Endothelial cell of umbilical vein (primary cell): ENCODE data around the gene ACTG1. TPM values are rescaled to one million over a fixed set of nuclear protein-coding genes. Genes with fewer than 3 reads are reported as not detected.

Source experiments
- BruUV-seq: library from RNA; stranded (reverse); fragments of 400-500 nt; replicated peaks from 2 replicates; lab custom pipeline; 2021; lab: Mats Ljungman, UMichigan
- CTCF ChIA-PET: fragments of 300-600, 350-600 bp; sonication (Branson Sonifier 250); formaldehyde crosslinking; loops from one replicate; lab custom pipeline; 2021; ENCODE audit warnings: antibody characterized with exemption, inconsistent platforms; lab: Charles Lee
- POLR2A ChIA-PET: fragments of 300-600, 350-600 bp; sonication (Branson Sonifier 250); formaldehyde crosslinking; loops from one replicate; lab custom pipeline; 2021; ENCODE audit warnings: antibody characterized with exemption, inconsistent platforms; lab: Charles Lee
- DNase-seq: peaks from one replicate; pipeline ENCODE4 v3.0.0-alpha.2; 2011; ENCODE audit warnings: low read depth, low spot score
- FAIRE-seq: peaks from 2 replicates; lab custom pipeline; 2011; peaks lifted over from hg19 to GRCh38; lab: Jason Lieb, UNC
- H2AFZ ChIP-seq: 2 replicates; pipeline ENCODE4 v1.6.0; 2012; ENCODE audit warnings: low read depth, low read length, control low read depth, inconsistent platforms
- H3K27ac ChIP-seq: 2 replicates; pipeline ENCODE4 v1.5.1; 2011; ENCODE audit warnings: low read depth, mild to moderate bottlenecking, control low read depth, low read length, moderate library complexity; ENCODE audit not compliant: insufficient read depth
- H3K27me3 ChIP-seq, 2 experiments: 2 replicates each; pipeline versions ENCODE4 v1.6.0 to v1.6.1; 2011; ENCODE audit warnings: low read length in 2 of 2, mixed read lengths in 1 of 2; ENCODE audit not compliant: control insufficient read depth in 2 of 2, insufficient read depth in 2 of 2
- H3K36me3 ChIP-seq, 2 experiments: 2 replicates in 1 of 2; 3 replicates in 1 of 2; pipeline ENCODE4 v1.5.1; 2011; ENCODE audit warnings: low read length in 2 of 2, mild to moderate bottlenecking in 1 of 2, moderate library complexity in 1 of 2; ENCODE audit not compliant: control insufficient read depth in 2 of 2, insufficient read depth in 2 of 2; ENCODE audit errors: extremely low read depth in 1 of 2
- H3K4me1 ChIP-seq: 3 replicates; pipeline ENCODE4 v1.5.1; 2011; ENCODE audit warnings: mild to moderate bottlenecking, low read length; ENCODE audit not compliant: control insufficient read depth, insufficient read depth; ENCODE audit errors: extremely low read depth
- H3K4me2 ChIP-seq: 2 replicates; pipeline ENCODE4 v1.6.1; 2011; ENCODE audit warnings: low read length, control low read depth, mixed read lengths; ENCODE audit not compliant: insufficient read depth
- H3K4me3 ChIP-seq, 3 experiments: fragments of 200-600 bp in 1 of 3; sonication (generic), shearing (Covaris generic) in 1 of 3; replicated peaks in 1 of 3; 2 replicates each; pipeline ENCODE4 v1.5.1; 2011 to 2016; ENCODE audit warnings: control low read depth in 3 of 3, low read length in 3 of 3, mild to moderate bottlenecking in 2 of 3, inconsistent platforms in 1 of 3, low read depth in 1 of 3, moderate library complexity in 1 of 3; ENCODE audit not compliant: insufficient read depth in 1 of 3
- H3K79me2 ChIP-seq: 2 replicates; pipeline ENCODE4 v1.6.0; 2012; ENCODE audit warnings: low read length, inconsistent platforms; ENCODE audit not compliant: control insufficient read depth, insufficient read depth
- H3K9ac ChIP-seq: replicated peaks from 2 replicates; pipeline ENCODE3; 2011; ENCODE audit warnings: low read length, control low read depth; ENCODE audit not compliant: insufficient read depth; ENCODE audit errors: extremely low read depth
- H3K9me1 ChIP-seq: replicated peaks from 3 replicates; pipeline ENCODE4 v1.6.0; 2011; ENCODE audit warnings: mild to moderate bottlenecking, low read length; ENCODE audit not compliant: control insufficient read depth, insufficient read depth; ENCODE audit errors: extremely low read depth
- H3K9me3 ChIP-seq: replicated peaks from 2 replicates; pipeline ENCODE4 v1.5.1; 2012; ENCODE audit warnings: low read length, inconsistent platforms; ENCODE audit not compliant: control insufficient read depth, insufficient read depth
- H4K20me1 ChIP-seq: replicated peaks from 2 replicates; pipeline ENCODE3; 2011; ENCODE audit warnings: mild to moderate bottlenecking, low read length; ENCODE audit not compliant: control insufficient read depth, insufficient read depth; ENCODE audit errors: extremely low read depth
- EZH2 ChIP-seq: IDR thresholded peaks from 2 replicates; pipeline ENCODE4 v1.6.1; 2012; ENCODE audit warnings: borderline replicate concordance, low read depth, mild to moderate bottlenecking, moderate library complexity, low read length, inconsistent platforms; ENCODE audit not compliant: severe bottlenecking
- FOS ChIP-seq: IDR thresholded peaks from 2 replicates; pipeline ENCODE4 v1.6.1; 2011; ENCODE audit warnings: mild to moderate bottlenecking, low read length, moderate library complexity, borderline replicate concordance; ENCODE audit not compliant: insufficient read depth
- GATA2 ChIP-seq: IDR thresholded peaks from 2 replicates; pipeline ENCODE4 v1.7.0; 2011; ENCODE audit warnings: low read depth, mild to moderate bottlenecking, moderate library complexity, mixed read lengths, low read length; ENCODE audit not compliant: insufficient read length, insufficient read depth
- JUN ChIP-seq: IDR thresholded peaks from 2 replicates; pipeline ENCODE4 v1.6.1; 2011; ENCODE audit warnings: borderline replicate concordance, low read depth; ENCODE audit not compliant: insufficient read length, insufficient read depth
- MYC ChIP-seq: IDR thresholded peaks from one replicate; pipeline ENCODE4 v1.6.1; 2011; ENCODE audit warnings: mild to moderate bottlenecking, low read depth, low read length
- POLR2A ChIP-seq: IDR thresholded peaks from 2 replicates; pipeline ENCODE4 v1.6.1; 2012; ENCODE audit warnings: low read depth, mild to moderate bottlenecking, control low read depth, low read length
- POLR2AphosphoS5 ChIP-seq: IDR thresholded peaks from 2 replicates; pipeline ENCODE4 v1.6.1; 2012; ENCODE audit warnings: low read depth, mild to moderate bottlenecking, control low read depth, low read length, moderate library complexity; ENCODE audit not compliant: insufficient read depth
- dilution Hi-C: fragments of 300-500 bp; cut with MboI; formaldehyde crosslinking; loops from one replicate; pipeline ENCODE4 v1.15.0; 2019; ENCODE audit warnings: low sequenced_read_pairs; ENCODE audit not compliant: extremely low pct_ligation_motif_present
- intact Hi-C: fragments of 100-400 bp; cut with micrococcal nuclease; formaldehyde crosslinking; loops from one replicate; pipeline ENCODE4 v1.10.0; 2022
- polyA plus RNA-seq, 4 experiments: library from polyadenylated mRNA; depleted of rRNA in 3 of 4; stranded (reverse) in 3 of 4; unstranded in 1 of 4; fragments of >200 nt; gene quantifications; 2 replicates each; pipeline versions ENCODE4 v1.2.1 to v1.2.3, GENCODE V29; 2011 to 2012; ENCODE audit warnings: missing spikeins in 1 of 4
- total RNA-seq: library from RNA; stranded (reverse); gene quantifications from 2 replicates; pipeline ENCODE4 v1.2.3, GENCODE V29; 2021
- TF ChIP-seq, protein P1 (sequence below), 2 donors: IDR thresholded peaks; 1 replicate in 1 of 2; 2 replicates in 1 of 2; pipeline ENCODE4 v1.5.1; 2011; ENCODE audit warnings: low read length in 2 of 2, mild to moderate bottlenecking in 2 of 2, moderate library complexity in 2 of 2, control low read depth in 1 of 2, inconsistent platforms in 1 of 2, low read depth in 1 of 2; ENCODE audit not compliant: insufficient read depth in 1 of 2; ENCODE audit errors: extremely low read depth in 1 of 2
- TF ChIP-seq, protein P2 (sequence below): IDR thresholded peaks from 2 replicates; pipeline ENCODE4 v1.6.1; 2011; ENCODE audit not compliant: insufficient read depth, insufficient read length

The ACTG1 gene
- total and polyA plus RNA-seq, 2 donors (not counting 3 experiments of a cell fraction or from before 2014, with no cell fraction given), result 6,127 to 10,663 TPM

DNA sequence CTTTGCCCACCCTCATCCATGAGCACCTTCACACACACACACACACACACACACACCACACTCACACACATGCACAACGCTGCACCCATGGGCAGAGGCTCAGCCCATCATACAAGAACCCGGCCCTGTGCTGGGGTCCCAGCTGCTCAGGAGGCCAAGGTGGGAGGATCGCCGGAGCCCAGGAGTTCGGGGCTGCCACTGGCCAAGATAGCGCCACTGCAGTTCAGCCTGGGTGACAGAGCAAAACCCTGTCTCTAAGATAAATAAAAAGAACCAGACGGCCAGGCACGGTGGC, 12.2 kb upstream of the ACTG1 start:
- Histone ChIP-seq H3K9me1 (no peaks in the 10 kb centered on the region), H3K4me3 (no peak overlapping the region), H3K79me2 (no peaks in the 10 kb centered on the region), H3K27me3 (no peaks in the 10 kb centered on the region), H3K27ac (no peak overlapping the region), H3K4me1 (no peaks in the 10 kb centered on the region), H3K9me3 (no peaks in the 10 kb centered on the region), H3K9ac (no peak overlapping the region), H3K4me2 (no peak overlapping the region), H4K20me1 (no peaks in the 10 kb centered on the region), H3K36me3 (no peaks in the 10 kb centered on the region), H2AFZ (no peak overlapping the region)
- CTCF ChIA-PET, result interaction anchor here (1.2 kb wide), 1 partner anchor 12 kb away, joined by 3 read pairs; the partner anchor contains the start of gene ACTG1
- intact Hi-C loops, result no loop called here
- TF ChIP-seq, protein P1, sequence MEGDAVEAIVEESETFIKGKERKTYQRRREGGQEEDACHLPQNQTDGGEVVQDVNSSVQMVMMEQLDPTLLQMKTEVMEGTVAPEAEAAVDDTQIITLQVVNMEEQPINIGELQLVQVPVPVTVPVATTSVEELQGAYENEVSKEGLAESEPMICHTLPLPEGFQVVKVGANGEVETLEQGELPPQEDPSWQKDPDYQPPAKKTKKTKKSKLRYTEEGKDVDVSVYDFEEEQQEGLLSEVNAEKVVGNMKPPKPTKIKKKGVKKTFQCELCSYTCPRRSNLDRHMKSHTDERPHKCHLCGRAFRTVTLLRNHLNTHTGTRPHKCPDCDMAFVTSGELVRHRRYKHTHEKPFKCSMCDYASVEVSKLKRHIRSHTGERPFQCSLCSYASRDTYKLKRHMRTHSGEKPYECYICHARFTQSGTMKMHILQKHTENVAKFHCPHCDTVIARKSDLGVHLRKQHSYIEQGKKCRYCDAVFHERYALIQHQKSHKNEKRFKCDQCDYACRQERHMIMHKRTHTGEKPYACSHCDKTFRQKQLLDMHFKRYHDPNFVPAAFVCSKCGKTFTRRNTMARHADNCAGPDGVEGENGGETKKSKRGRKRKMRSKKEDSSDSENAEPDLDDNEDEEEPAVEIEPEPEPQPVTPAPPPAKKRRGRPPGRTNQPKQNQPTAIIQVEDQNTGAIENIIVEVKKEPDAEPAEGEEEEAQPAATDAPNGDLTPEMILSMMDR (IDR thresholded peaks at IDR 0.05; ENCODE audit: extremely low read depth in 1 of 2, insufficient read depth in 1 of 2, low read depth in 1 of 2, low read length in 2 of 2), result no peak
- TF ChIP-seq FOS (no peak), EZH2 (no peak), POLR2A (no peak), POLR2AphosphoS5 (no peak), MYC (no peak), GATA2 (no peak), JUN (no peak)
- TF ChIP-seq, protein P2, sequence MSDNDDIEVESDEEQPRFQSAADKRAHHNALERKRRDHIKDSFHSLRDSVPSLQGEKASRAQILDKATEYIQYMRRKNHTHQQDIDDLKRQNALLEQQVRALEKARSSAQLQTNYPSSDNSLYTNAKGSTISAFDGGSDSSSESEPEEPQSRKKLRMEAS, result no peak
- BruUV-seq, result no TSS peak
- DNase-seq (no peak), FAIRE-seq (no peak)
- POLR2A ChIA-PET, result no interaction called here
- dilution Hi-C loops, result no loop called here
